ENCODE data around the gene GSS.

GSS gene

DNA sequence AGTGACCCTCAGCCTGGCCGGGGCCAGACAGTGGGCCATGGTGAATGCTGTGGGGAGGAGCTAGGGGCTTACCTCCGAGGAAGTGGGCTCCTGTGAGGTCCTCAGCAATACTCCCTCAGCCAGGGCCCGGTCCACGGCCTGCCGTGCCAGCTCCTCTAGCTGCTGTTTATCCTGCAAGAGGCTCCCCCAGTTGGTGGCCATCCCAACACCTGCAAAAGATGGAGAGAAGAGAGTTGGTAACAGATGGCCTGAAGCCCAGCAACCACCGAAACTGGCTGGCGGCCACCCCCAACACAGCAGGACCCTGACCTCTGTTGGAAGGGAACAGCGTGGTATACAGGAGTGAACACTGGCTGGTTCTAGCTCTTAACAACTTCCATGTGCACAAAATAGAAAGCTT, 4.0 kb downstream of the GSS start:
- Histone ChIP-seq H3K9me3 (ENCODE audit: control insufficient read depth in 1 of 2, low read length in 2 of 2) (no peaks in the 10 kb centered on the region), H3K27ac (ENCODE audit: low read length) (no peak overlapping the region), H3K36me3 (ENCODE audit: control insufficient read depth in 1 of 2, insufficient read depth in 2 of 2, low read length in 2 of 2) (peaks cover 12% of the 10 kb centered on the region in 2 donors), H3K4me3 (ENCODE audit: low read depth in 1 of 2, low read length in 2 of 2) (no peak overlapping the region), H3K27me3 (ENCODE audit: low read depth, low read length) (no peaks in the 10 kb centered on the region), H3K4me1 (ENCODE audit: control insufficient read depth in 1 of 2, insufficient read depth in 2 of 2, low read length in 2 of 2) (peaks cover 0 to 7% of the 10 kb centered on the region in 2 donors)

DNA sequence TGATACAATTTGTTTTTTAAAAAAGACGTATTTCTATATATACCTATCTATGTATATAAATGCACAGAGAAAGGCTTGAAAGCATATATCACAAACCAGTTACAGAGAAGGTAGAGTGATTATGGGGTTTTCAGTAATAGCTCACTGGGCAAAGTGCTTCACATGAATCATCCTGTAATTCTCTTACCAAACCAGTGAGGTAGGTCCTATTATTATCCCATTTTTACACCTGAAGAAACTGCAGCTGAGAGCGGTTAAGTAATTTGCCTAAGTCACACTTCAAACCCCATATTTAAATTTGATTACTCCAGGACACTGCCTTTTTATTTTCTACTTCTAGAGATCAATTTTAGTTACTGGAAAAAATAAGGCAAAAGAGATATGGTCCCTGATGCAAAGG, 4.4 kb downstream of the GSS start:
- peaks cover 15 to 16% of the 10 kb centered on the region in 2 donors for H3K36me3 ChIP-seq (ENCODE audit: control insufficient read depth in 1 of 2, insufficient read depth in 2 of 2, low read length in 2 of 2)
- peaks cover 0 to 7% of the 10 kb centered on the region in 2 donors for H3K4me1 ChIP-seq (ENCODE audit: control insufficient read depth in 1 of 2, insufficient read depth in 2 of 2, low read length in 2 of 2)
- no peaks in the 10 kb centered on the region for H3K27me3 ChIP-seq (ENCODE audit: low read depth, low read length)
- H3K27ac ChIP-seq (ENCODE audit: low read length): no peak overlapping the region
- H3K4me3 ChIP-seq (ENCODE audit: low read depth in 1 of 2, low read length in 2 of 2): no peak overlapping the region
- no peaks in the 10 kb centered on the region for H3K9me3 ChIP-seq (ENCODE audit: control insufficient read depth in 1 of 2, low read length in 2 of 2)

DNA sequence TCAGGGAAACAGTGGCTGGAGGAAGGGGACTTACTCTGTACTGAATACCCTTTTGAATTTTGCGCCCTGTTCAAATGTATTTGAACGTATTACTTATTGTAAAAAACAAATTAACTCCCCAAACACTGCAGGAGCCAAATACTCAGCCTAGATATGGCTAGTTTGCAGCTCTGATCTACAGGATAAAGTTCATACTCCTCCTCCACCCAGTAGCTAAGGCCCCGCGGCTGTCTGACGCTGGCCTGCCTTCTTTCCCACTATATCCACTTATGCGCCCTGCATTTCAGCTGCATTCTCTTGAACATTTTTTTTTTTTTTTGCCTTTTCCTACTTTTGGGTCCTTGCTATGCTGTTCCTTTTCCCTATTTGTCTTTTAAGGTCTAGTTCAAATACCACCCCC, 6.5 kb downstream of the GSS start:
- Histone ChIP-seq H3K4me3 (ENCODE audit: low read depth in 1 of 2, low read length in 2 of 2) (no peak overlapping the region), H3K4me1 (ENCODE audit: control insufficient read depth in 1 of 2, insufficient read depth in 2 of 2, low read length in 2 of 2) (no peaks in the 10 kb centered on the region), H3K36me3 (ENCODE audit: control insufficient read depth in 1 of 2, insufficient read depth in 2 of 2, low read length in 2 of 2) (peaks cover 22 to 26% of the 10 kb centered on the region in 2 donors), H3K27ac (ENCODE audit: low read length) (no peak overlapping the region), H3K9me3 (ENCODE audit: control insufficient read depth in 1 of 2, low read length in 2 of 2) (no peaks in the 10 kb centered on the region), H3K27me3 (ENCODE audit: low read depth, low read length) (no peaks in the 10 kb centered on the region)

DNA sequence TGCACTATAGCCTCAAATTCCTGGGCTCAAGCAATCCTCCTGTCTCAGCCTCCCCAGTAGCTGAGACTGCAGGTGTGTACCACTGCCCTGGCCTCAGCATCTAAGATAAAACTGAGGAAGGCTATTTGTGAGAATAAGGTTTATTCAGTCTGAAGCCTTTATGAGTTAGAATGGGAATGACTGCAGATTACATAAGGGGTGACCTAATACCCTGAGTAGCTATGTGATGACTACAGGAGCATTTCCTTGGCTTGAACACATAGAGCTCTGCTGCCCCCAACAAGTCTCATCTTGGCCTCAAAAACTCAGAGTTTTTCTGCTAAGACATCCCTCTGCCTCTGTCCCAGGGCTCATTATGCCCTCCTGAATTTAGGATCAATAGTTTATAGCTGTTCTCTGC, 7.6 kb downstream of the GSS start:
- no peak overlapping the region for H3K4me3 ChIP-seq (ENCODE audit: low read depth in 1 of 2, low read length in 2 of 2)
- H3K27ac ChIP-seq (ENCODE audit: low read length): no peak overlapping the region
- H3K9me3 ChIP-seq (ENCODE audit: control insufficient read depth in 1 of 2, low read length in 2 of 2): no peaks in the 10 kb centered on the region
- no peaks in the 10 kb centered on the region for H3K4me1 ChIP-seq (ENCODE audit: control insufficient read depth in 1 of 2, insufficient read depth in 2 of 2, low read length in 2 of 2)
- no peaks in the 10 kb centered on the region for H3K27me3 ChIP-seq (ENCODE audit: low read depth, low read length)
- peaks cover 30% of the 10 kb centered on the region in 2 donors for H3K36me3 ChIP-seq (ENCODE audit: control insufficient read depth in 1 of 2, insufficient read depth in 2 of 2, low read length in 2 of 2)

DNA sequence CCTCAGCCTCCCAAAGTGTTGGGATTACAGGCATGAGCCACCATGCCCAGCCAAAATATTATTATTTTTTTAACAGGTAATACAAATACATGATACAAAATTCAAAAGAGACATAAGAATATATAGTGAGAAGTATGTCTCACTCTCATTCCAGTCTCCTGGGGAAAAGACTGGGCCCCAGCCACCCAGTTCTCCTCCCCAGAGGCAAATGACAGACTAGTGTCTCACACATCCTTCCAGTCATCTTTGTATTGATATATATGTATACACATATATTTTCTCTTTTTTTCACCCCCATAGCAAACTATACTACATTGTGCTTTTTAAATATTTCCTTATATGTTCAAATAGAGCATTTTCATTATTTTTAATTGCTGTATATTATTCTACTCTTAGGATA, 8.3 kb downstream of the GSS start:
- H3K27ac ChIP-seq (ENCODE audit: low read length): no peak overlapping the region
- no peaks in the 10 kb centered on the region for H3K4me1 ChIP-seq (ENCODE audit: control insufficient read depth in 1 of 2, insufficient read depth in 2 of 2, low read length in 2 of 2)
- no peaks in the 10 kb centered on the region for H3K27me3 ChIP-seq (ENCODE audit: low read depth, low read length)
- H3K9me3 ChIP-seq (ENCODE audit: control insufficient read depth in 1 of 2, low read length in 2 of 2): no peaks in the 10 kb centered on the region
- H3K36me3 ChIP-seq (ENCODE audit: control insufficient read depth in 1 of 2, insufficient read depth in 2 of 2, low read length in 2 of 2): peaks cover 30 to 37% of the 10 kb centered on the region in 2 donors
- no peak overlapping the region for H3K4me3 ChIP-seq (ENCODE audit: low read depth in 1 of 2, low read length in 2 of 2)

DNA sequence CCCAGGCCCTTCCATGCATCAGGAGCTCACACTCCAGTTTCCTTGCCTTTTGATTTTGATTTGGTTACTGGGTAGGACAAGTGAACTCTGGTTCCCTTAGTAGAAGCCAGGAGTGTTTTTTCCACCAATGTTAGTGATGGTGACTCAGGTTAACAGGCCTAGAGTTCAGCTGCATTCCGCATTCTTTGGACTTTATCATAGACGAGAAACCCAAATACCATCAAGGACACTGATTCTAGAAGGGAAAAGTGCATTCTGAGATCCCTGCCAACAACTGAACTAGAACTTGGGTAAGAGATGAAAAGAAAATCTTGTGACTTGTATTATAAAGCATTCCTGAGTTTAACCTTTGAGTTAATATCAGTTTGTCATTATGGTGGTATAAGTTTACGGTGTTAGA, 8.9 kb downstream of the GSS start:
- H3K9me3 ChIP-seq (ENCODE audit: control insufficient read depth in 1 of 2, low read length in 2 of 2): no peaks in the 10 kb centered on the region
- no peak overlapping the region for H3K4me3 ChIP-seq (ENCODE audit: low read depth in 1 of 2, low read length in 2 of 2)
- H3K27ac ChIP-seq (ENCODE audit: low read length): peak overlapping the region; percentile 64
- no peaks in the 10 kb centered on the region for H3K27me3 ChIP-seq (ENCODE audit: low read depth, low read length)
- peaks cover 34 to 41% of the 10 kb centered on the region in 2 donors for H3K36me3 ChIP-seq (ENCODE audit: control insufficient read depth in 1 of 2, insufficient read depth in 2 of 2, low read length in 2 of 2)
- H3K4me1 ChIP-seq (ENCODE audit: control insufficient read depth in 1 of 2, insufficient read depth in 2 of 2, low read length in 2 of 2): no peaks in the 10 kb centered on the region

DNA sequence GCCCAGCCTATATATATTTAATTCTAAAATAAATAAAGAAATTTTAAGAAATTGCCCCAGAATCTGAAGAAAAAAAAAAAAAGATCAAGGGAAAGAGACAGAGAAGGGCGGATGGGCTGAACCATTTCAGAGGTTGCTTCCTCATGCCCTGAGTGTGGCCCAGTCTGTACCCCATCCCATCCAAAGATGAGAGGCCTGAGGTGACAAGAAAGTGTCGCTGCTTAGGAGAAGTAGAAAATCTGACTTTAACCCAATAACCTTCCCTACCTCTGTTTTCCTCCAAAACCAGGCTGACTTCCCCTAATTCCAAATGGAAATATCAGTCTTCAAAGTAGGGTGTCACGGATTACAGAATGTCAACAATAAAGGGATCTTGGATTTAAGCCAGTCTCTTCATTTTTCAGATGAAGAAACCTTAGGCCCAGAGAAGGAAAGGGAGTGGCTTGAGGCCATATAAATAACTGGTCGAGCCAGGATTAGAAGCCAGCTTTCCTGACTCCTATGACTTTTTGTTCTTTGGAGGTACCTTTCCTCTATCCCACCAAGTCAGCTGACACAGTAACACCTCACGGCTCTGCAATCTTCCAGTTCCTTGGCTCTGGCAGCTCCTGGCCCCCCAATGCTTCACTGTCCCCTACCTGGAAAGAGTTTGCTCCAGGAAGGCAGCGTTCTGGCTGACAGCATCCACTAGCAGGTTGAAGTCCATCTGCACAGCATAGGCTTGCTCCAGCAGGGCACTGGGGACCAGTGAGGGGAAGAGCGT, 10.1 kb downstream of the GSS start:
- no peak overlapping the region for H3K4me3 ChIP-seq (ENCODE audit: low read depth in 1 of 2, low read length in 2 of 2)
- H3K36me3 ChIP-seq (ENCODE audit: control insufficient read depth in 1 of 2, insufficient read depth in 2 of 2, low read length in 2 of 2): peaks cover 36% of the 10 kb centered on the region in 2 donors
- H3K9me3 ChIP-seq (ENCODE audit: control insufficient read depth in 1 of 2, low read length in 2 of 2): no peaks in the 10 kb centered on the region
- no peaks in the 10 kb centered on the region for H3K4me1 ChIP-seq (ENCODE audit: control insufficient read depth in 1 of 2, insufficient read depth in 2 of 2, low read length in 2 of 2)
- peak overlapping the region; percentile 64 for H3K27ac ChIP-seq (ENCODE audit: low read length)
- H3K27me3 ChIP-seq (ENCODE audit: low read depth, low read length): no peaks in the 10 kb centered on the region

DNA sequence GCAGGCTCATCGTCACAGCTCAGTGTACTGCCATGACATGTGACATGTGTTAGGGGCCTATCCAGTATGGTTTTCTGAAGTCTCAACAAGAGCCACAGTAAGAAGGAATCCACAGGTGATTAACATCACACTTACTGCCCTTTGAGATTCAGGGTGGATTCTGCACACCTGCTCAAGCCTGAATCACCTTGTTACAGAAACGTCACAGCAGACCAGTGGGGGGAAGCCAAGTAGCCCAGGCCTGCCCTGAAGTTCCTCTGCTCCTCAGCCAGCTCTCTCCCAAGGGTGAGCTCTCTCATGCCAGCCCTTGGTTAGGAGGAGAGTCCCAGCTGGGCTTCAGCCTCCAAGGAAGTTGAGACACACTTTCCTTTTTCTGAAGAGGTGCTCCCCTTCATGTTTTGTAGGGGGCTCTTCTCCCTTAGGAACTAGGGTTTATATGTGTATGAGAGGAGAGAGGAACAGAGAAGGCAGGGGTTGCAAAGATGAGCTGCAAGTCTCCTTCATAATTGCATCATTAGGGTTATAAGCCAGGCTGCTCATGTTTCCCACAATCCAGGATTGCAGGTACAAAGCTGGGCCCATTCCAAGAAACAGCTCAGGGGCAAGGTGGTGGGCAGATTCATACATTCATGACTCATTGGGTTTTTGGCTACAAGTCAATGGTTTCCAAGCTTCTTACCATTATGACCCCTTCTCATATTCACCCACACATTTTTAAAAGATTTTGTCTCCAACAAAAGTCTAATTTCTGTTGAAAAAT, 11.6 kb downstream of the GSS start:
- Histone ChIP-seq H3K4me1 (ENCODE audit: control insufficient read depth in 1 of 2, insufficient read depth in 2 of 2, low read length in 2 of 2) (no peaks in the 10 kb centered on the region), H3K36me3 (ENCODE audit: control insufficient read depth in 1 of 2, insufficient read depth in 2 of 2, low read length in 2 of 2) (peaks cover 28 to 37% of the 10 kb centered on the region in 2 donors), H3K27me3 (ENCODE audit: low read depth, low read length) (no peaks in the 10 kb centered on the region), H3K27ac (ENCODE audit: low read length) (no peak overlapping the region), H3K4me3 (ENCODE audit: low read depth in 1 of 2, low read length in 2 of 2) (no peak overlapping the region), H3K9me3 (ENCODE audit: control insufficient read depth in 1 of 2, low read length in 2 of 2) (no peaks in the 10 kb centered on the region)

DNA sequence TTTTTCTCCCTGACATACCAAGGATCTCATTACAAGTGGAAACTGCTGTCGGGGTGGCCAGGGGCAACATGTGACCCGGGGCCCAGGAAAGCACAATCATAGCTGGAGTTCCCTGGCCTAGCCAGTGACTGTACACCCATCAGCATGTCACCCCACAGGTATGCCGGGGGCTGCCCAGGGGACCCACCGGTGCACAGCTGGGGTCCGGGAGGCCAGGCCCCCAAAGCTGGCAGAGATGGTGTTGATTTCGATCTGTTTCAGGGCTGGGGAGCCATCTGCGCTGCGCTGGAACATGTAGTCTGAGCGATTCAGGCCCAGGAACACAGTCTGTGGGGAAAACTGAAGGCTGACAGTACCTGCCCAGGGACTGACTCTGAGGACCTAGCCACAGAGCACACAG, 13.3 kb downstream of the GSS start:
- H3K4me1 ChIP-seq (ENCODE audit: control insufficient read depth in 1 of 2, insufficient read depth in 2 of 2, low read length in 2 of 2): peaks cover 0 to 5% of the 10 kb centered on the region in 2 donors
- no peaks in the 10 kb centered on the region for H3K27me3 ChIP-seq (ENCODE audit: low read depth, low read length)
- H3K9me3 ChIP-seq (ENCODE audit: control insufficient read depth in 1 of 2, low read length in 2 of 2): no peaks in the 10 kb centered on the region
- H3K27ac ChIP-seq (ENCODE audit: low read length): no peak overlapping the region
- no peak overlapping the region for H3K4me3 ChIP-seq (ENCODE audit: low read depth in 1 of 2, low read length in 2 of 2)
- H3K36me3 ChIP-seq (ENCODE audit: control insufficient read depth in 1 of 2, insufficient read depth in 2 of 2, low read length in 2 of 2): peaks cover 33 to 37% of the 10 kb centered on the region in 2 donors

DNA sequence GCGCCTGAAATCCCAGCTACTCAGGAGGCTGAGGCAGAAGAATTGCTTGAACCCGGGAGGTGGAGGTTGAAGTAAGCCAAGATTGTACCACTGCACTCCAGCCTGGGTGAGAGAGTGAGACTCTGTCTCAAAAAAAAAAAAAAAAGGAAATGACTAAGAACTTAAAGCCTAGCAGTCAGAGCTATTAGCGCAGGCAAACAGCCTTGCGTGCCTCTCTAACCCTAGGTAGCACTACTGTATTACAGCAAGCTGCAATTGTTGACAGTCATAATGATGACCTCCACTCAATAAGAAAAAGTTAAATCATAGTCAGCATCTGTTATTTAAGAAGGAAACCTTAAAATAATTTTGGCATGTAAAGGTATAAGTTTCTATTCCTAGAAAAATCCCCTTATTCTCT, 14.4 kb downstream of the GSS start:
- peaks cover 0 to 5% of the 10 kb centered on the region in 2 donors for H3K4me1 ChIP-seq (ENCODE audit: control insufficient read depth in 1 of 2, insufficient read depth in 2 of 2, low read length in 2 of 2)
- peaks cover 29 to 39% of the 10 kb centered on the region in 2 donors for H3K36me3 ChIP-seq (ENCODE audit: control insufficient read depth in 1 of 2, insufficient read depth in 2 of 2, low read length in 2 of 2)
- no peaks in the 10 kb centered on the region for H3K9me3 ChIP-seq (ENCODE audit: control insufficient read depth in 1 of 2, low read length in 2 of 2)
- no peak overlapping the region for H3K27ac ChIP-seq (ENCODE audit: low read length)
- H3K4me3 ChIP-seq (ENCODE audit: low read depth in 1 of 2, low read length in 2 of 2): no peak overlapping the region
- no peaks in the 10 kb centered on the region for H3K27me3 ChIP-seq (ENCODE audit: low read depth, low read length)

DNA sequence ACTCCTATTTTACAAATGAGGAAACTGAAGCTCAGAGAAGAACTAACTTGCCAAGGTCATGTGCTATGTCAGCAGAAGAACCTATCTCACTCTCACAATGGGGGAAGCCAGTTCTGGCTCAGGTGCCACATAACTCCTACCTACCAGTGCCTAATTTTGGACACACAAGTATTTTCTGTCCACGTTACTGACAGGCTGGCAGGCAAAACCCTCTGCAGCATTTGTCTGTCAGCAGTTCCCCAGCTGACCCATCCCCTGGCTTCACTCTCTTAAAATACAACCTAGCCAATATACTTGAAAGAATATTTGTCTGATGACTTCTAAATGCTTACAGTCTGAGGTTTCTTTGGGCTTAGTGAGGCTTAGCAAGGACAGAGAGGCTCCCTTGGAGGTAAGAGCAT, 15.5 kb downstream of the GSS start:
- Histone ChIP-seq H3K27me3 (ENCODE audit: low read depth, low read length) (no peaks in the 10 kb centered on the region), H3K27ac (ENCODE audit: low read length) (no peak overlapping the region), H3K4me1 (ENCODE audit: control insufficient read depth in 1 of 2, insufficient read depth in 2 of 2, low read length in 2 of 2) (peaks cover 0 to 5% of the 10 kb centered on the region in 2 donors), H3K36me3 (ENCODE audit: control insufficient read depth in 1 of 2, insufficient read depth in 2 of 2, low read length in 2 of 2) (peaks cover 25 to 43% of the 10 kb centered on the region in 2 donors), H3K9me3 (ENCODE audit: control insufficient read depth in 1 of 2, low read length in 2 of 2) (no peaks in the 10 kb centered on the region), H3K4me3 (ENCODE audit: low read depth in 1 of 2, low read length in 2 of 2) (no peak overlapping the region)

Data from muscle layer of duodenum (tissue), 2 donors.